ENCODE results near the gene NEXN. TPM values are rescaled to one million over a fixed set of nuclear protein-coding genes. Genes with fewer than 3 reads are reported as not detected.

Gene NEXN
- total RNA-seq, 3 donors from 2014 or later = 12.8 to 18.4 (median 17.3) TPM

DNA sequence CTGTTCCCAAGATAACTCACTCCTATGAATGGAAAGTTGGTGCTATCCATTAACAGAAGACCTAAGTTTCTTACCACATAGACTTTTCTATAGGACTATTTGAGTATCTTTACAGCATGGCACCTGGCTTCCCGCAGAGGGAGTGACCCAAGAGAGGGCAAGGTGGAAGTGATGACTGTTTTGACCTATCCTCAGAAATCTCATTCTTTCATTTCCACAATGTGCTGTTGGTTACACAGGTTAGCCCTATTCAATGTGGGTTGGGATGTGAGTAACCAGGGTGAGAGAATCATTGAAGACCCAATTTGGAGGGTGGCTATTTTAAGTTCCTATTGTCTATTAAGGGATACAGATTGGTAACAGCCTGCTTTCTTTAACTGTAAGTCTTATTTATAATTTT, 38.3 kb upstream of the NEXN start:
- Histone ChIP-seq H3K27ac (no peak overlapping the region), H3K36me3 (no peaks in the 10 kb centered on the region), H3K4me3 (no peak overlapping the region), H3K9me3 (peaks cover 0 to 5% of the 10 kb centered on the region in 2 donors), H3K27me3 (no peaks in the 10 kb centered on the region), H3K4me1 (no peaks in the 10 kb centered on the region)
- intact Hi-C loops (cut with DNase I; ENCODE audit: low total_unique reads) = no loop called here
- no peak for DNase-seq (ENCODE audit: low spot score in 2 of 2)
- TF ChIP-seq CTCF (IDR thresholded peaks at IDR 0.05) (no peak), POLR2AphosphoS5 (IDR thresholded peaks at IDR 0.05) (no peak), POLR2A (IDR thresholded peaks at IDR 0.05) (no peak)

GRCh38 chr1:77857552-77857951, 30.9 kb upstream of the NEXN start:
- no peak overlapping the region for H3K4me3 ChIP-seq

DNA sequence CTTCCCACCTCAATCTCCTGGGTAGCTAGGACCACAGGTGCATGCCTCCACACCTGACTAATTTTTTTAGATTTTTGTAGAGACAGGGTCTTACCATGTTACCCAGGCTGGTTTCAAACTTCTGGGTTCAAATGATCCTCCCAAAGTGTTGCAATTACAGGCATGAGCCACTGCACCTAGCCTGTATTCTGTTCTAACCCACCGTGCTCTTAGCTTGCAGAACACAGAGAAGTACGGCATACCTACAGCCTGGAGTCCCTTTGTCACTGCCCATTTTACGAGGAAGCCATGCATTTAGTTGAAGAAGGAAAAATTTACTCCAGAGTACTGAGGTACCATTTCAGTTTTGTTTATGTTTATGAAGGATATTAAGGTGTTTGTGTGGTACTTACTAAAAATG, 29.7 kb upstream of the NEXN start:
- no peak overlapping the region for H3K27ac ChIP-seq

More at GRCh38 chr1:77857552-77857951, 30.9 kb upstream of the NEXN start:
- intact Hi-C loops (cut with DNase I; ENCODE audit: low total_unique reads) = no loop called here
- Histone ChIP-seq H3K27me3 (no peaks in the 10 kb centered on the region), H3K27ac (no peak overlapping the region), H3K4me1 (no peaks in the 10 kb centered on the region), H3K9me3 (peaks cover 0 to 10% of the 10 kb centered on the region in 2 donors), H3K36me3 (no peaks in the 10 kb centered on the region)
- TF ChIP-seq POLR2A (IDR thresholded peaks at IDR 0.05) = no peak
- TF ChIP-seq POLR2AphosphoS5 (IDR thresholded peaks at IDR 0.05) = no peak
- no peak for TF ChIP-seq CTCF (IDR thresholded peaks at IDR 0.05)
- DNase-seq (ENCODE audit: low spot score in 2 of 2) = no peak

GRCh38 chr1:77859248-77859647, 29.2 kb upstream of the NEXN start:
- no peak overlapping the region for H3K4me3 ChIP-seq
- no peak overlapping the region for H3K27ac ChIP-seq
- H3K4me1 ChIP-seq = no peaks in the 10 kb centered on the region
- no peak for DNase-seq (ENCODE audit: low spot score in 2 of 2)
- H3K27me3 ChIP-seq = no peaks in the 10 kb centered on the region
- peaks cover 0 to 10% of the 10 kb centered on the region in 2 donors for H3K9me3 ChIP-seq
- intact Hi-C loops (cut with DNase I; ENCODE audit: low total_unique reads) = no loop called here
- H3K36me3 ChIP-seq = no peaks in the 10 kb centered on the region
- TF ChIP-seq POLR2A (IDR thresholded peaks at IDR 0.05) (no peak), POLR2AphosphoS5 (IDR thresholded peaks at IDR 0.05) (no peak), CTCF (IDR thresholded peaks at IDR 0.05) (no peak)

More for the DNA sequence above, 29.7 kb upstream of the NEXN start:
- no peaks in the 10 kb centered on the region for H3K36me3 ChIP-seq
- H3K4me3 ChIP-seq = no peak overlapping the region
- no peaks in the 10 kb centered on the region for H3K27me3 ChIP-seq
- TF ChIP-seq POLR2AphosphoS5 (IDR thresholded peaks at IDR 0.05) (no peak), POLR2A (IDR thresholded peaks at IDR 0.05) (no peak), CTCF (IDR thresholded peaks at IDR 0.05) (no peak)
- intact Hi-C loops (cut with DNase I; ENCODE audit: low total_unique reads) = no loop called here
- H3K9me3 ChIP-seq = peaks cover 0 to 10% of the 10 kb centered on the region in 2 donors
- no peaks in the 10 kb centered on the region for H3K4me1 ChIP-seq
- DNase-seq (ENCODE audit: low spot score in 2 of 2) = no peak

- H3K27me3 ChIP-seq = no peaks in the 10 kb centered on the region
- intact Hi-C loops (cut with DNase I; ENCODE audit: low total_unique reads) = no loop called here
- no peak for DNase-seq (ENCODE audit: low spot score in 2 of 2)
- TF ChIP-seq CTCF (IDR thresholded peaks at IDR 0.05) = no peak
- TF ChIP-seq POLR2A (IDR thresholded peaks at IDR 0.05) = no peak
- no peak for TF ChIP-seq POLR2AphosphoS5 (IDR thresholded peaks at IDR 0.05)
- H3K9me3 ChIP-seq = no peaks in the 10 kb centered on the region
- no peaks in the 10 kb centered on the region for H3K36me3 ChIP-seq
- H3K4me3 ChIP-seq = no peak overlapping the region
- H3K27ac ChIP-seq = no peak overlapping the region
- H3K4me1 ChIP-seq = no peaks in the 10 kb centered on the region
Observed at GRCh38 chr1:77866296-77866695, 22.1 kb upstream of the NEXN start.

All from breast epithelium (tissue), 4 donors.